Sigmoid colon (tissue), 4 donors: ENCODE measurements around the gene NRG3.

Experiments used
- CTCF ChIP-seq, 4 experiments: fragments of 450-650 bp in 3 of 4; fragments of 200-600 bp in 1 of 4; IDR thresholded peaks; one replicate each; pipeline ENCODE4 v1.5.1; 2016 to 2019; ENCODE audit warnings: antibody characterized with exemption in 4 of 4, mild to moderate bottlenecking in 3 of 4, moderate library complexity in 2 of 4
- POLR2AphosphoS5 ChIP-seq, 4 donors: sonication (generic); formaldehyde crosslinking; IDR thresholded peaks; one replicate each; pipeline ENCODE4 v1.6.1; 2017; ENCODE audit warnings: antibody characterized with exemption in 4 of 4

GRCh38 chr10:82251222-82251906 lies 376.4 kb downstream of the NRG3 start:
- no peak for TF ChIP-seq CTCF (IDR thresholded peaks at IDR 0.05)
- TF ChIP-seq POLR2AphosphoS5 (IDR thresholded peaks at IDR 0.05), result no peak
